ENCODE data around the gene KRTAP1-4.

DNA sequence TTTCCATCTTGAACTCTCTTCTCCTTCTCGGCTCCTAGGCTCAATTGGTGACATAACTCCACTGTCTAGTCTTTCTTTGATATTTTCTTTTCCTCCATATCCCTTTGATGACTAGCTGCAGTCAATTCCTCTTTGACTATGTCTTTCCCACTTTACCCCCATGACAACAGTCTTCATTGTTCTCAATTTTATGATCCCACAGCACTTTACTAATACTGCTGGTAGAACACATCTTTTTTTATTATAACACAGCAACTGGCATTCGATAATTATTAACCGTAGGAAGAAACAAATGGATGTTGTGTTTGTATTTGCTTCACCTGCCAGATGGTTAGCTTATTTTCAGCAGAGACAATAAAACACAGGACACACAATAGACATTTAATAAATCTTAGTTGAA, 37.3 kb downstream of the KRTAP1-4 start:
- no peak for TF ChIP-seq POLR2A (IDR thresholded peaks at IDR 0.05; ENCODE audit: low read depth, low read length)
- no peak for TF ChIP-seq TAF1 (IDR thresholded peaks at IDR 0.05; ENCODE audit: borderline replicate concordance, low read depth, low read length)

Measured in GM12892 (cell line).